HG03354 (cell line): Measurements from ENCODE around the gene KCNJ8.

ENCODE experiments used
- ATAC-seq: cut with Tn5 transposase; IDR thresholded peaks from one replicate; pipeline ENCODE4 v1.9.1; 2021; ENCODE audit warnings: mild to moderate bottlenecking; ENCODE audit not compliant: unreplicated experiment, poor library complexity, severe bottlenecking

Gene KCNJ8

DNA sequence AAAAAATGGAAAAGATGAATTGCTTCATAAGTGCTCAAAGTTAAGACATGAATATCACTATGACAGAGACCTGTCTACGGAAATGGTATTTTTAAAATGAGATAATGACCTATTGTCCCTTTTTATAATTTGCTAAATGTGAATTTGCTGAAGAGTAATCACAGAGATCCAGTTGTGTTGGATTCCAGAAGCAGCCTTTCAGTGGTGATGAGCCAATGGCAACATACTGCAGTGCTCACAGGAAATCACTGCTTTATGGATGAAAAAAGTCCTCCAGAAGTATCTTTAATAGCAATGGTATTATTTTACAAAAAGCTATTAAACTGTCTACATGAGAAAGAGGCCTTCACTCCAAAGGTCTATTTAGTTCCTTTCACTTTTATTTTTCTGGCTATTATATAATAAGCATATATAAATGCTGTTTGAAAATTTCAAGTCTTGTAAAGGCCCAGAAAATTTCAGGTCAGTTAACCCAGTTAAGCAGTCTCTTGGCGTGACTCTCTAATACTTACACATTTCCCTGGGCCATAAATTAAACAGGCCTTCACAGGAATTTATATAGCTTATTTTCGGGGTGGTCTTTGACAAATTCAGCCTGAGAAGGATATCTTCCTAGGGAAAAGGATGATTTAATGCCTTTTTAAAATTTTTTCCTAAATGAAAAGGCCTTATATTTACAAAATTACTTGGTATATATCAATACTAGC is 55.4 kb downstream of the KCNJ8 start:
- ATAC-seq = no peak

DNA sequence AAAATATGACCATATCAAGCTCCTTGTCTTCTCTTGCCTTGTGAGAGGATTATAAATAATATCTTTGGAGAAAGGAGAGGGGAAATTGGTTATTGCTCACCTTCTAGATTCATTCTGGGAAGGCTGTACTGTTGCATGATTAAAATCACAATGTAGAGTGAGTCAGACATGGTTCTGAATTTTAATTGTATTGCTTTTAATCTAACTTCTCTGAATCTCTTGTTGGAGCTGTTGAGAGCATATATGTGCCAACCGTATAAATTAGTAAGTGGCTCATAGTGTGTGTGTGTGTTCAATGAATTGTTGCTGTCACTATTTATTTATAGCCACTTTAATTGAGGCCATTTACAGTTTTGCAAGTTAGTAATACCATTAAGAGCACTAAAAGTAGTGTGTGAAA is 56.1 kb downstream of the KCNJ8 start:
- ATAC-seq = no peak

DNA sequence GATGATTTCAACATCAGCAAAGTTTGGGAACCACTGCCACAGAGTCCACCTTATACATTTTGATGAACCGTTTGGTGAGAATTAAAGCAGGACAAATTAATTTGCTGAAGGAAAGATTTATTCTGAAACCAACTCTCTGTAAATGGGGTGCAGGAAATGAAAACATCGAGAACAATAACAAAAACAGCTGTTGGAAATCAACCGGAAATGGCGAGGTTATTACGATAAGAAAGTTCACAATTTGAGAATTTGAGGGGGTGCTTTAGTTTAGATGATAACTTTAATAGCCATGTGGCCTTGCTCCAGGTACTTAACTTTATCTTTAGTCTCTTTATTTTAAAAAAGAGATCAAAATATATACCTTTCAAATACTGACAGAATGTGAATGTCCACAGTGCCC is 56.7 kb downstream of the KCNJ8 start:
- no peak for ATAC-seq

DNA sequence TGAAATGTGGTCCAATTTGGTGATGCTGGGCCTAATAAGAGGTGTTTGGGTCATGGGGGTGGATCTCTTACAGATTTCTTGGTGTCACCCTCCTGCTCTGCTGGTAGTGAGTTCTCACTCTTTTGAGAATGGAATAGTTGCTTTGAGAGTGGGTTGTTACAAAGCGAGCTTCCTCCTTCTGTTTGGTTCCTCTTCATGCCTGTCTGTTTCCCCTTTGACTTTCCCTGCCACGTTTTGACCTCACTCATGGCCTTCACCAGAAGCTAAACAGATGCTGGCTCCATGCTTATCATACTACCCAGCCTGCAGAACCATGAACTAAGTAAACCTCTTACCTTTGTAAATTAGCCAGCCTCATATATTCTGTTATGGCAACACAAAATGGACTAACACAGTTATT is 59.1 kb downstream of the KCNJ8 start:
- no peak for ATAC-seq
